GM19238 (cell line): ENCODE measurements around the gene CFAP44.
A peak's percentile ranks its signal among the peaks of the same experiment; 100 is the strongest.
"Not testable (repeated sequence)": the region's sequence is repeated elsewhere in the genome, so short reads cannot be mapped to it uniquely, and the experiment has no call there.

Source experiments
- DNase-seq: peaks from one replicate; pipeline ENCODE4 v3.0.0; 2011; ENCODE audit warnings: low spot score; ENCODE audit not compliant: insufficient read length

CFAP44 gene, protein sequence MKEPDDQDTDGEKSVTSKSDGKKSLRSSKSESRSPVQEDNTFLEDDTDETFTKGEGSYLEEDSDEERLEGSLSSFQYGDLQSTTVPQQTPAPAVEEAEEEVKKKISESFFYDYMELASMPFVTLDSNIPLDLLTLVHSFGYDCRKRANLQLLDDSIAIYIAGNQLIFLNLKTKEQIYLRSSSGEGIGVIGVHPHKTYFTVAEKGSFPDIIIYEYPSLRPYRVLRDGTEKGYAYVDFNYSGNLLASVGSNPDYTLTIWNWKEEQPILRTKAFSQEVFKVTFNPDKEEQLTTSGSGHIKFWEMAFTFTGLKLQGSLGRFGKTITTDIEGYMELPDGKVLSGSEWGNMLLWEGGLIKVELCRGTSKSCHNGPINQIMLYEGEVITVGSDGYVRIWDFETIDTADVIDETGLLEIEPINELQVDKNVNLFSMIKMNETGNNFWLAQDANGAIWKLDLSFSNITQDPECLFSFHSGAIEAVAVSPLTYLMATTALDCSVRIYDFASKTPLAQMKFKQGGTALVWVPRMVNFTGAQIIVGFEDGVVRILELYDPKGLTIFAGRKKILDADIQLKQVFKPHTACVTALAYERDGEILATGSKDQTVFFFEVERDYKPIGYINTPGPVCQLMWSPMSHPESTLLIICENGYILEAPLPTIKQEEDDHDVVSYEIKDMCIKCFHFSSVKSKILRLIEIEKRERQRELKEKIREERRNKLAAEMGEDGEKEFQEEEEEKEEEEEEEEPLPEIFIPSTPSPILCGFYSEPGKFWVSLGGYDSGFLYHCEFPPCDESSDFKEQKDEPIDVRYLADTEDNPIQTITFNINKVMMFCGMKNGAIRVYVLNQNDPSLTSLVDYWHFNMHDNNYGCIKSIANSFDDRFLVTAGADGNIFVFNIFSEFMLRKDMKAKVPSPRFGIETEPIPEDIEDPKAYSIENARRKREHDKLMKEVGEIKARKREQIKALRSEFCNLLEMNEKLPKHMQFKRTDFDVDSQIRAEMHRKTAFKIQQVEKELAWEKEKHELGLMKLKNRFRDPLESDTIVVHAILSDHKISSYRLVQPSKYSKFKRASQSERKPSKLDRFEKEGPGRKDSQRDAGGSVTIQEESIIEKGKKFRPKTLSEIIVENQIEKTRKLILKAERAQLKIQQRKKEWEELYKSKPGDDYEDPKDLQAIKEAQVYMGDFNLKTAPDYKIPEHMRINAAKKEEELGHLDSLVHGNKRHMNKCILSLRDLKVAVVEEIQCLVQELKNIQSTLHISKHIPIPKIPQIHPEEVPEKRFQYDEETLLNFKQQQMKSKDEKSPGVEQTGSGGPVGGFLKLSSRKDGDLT (N-terminal part only)

DNA sequence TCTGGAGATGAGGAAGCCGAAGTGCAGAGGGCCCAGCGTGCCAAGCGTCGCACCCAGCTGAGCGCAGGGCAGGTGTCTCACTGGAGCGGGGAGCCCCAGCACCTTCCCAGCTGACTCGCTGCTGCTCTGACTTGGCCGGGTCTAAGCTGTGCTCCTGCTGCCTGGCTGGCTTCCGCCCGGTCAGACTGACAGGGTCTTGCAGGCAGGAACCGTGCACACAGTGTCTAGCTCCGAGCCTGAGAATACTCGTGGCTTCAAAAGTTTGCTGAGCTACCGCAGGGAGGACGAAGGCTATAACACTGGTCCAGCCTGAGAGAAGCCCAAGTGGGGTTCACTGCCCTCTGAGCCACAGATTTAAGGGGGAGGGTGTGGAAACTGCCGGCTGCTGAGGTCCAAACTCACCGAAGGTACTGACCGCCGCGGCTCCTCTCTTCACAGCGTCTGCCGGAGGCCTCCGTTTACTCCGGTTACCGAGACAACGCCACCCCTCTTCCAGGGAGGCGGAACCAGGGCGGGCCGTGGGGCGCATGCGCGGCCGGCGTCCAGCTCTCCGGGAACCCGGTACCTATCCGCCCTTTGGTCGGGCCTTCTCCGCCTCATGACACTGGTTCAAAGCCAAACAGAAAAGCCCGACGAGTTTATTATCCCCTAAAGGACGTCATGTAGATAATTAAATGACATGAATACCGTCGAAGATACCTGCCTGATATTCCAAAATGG, at the start of gene CFAP44:
Gene CFAP44, minus strand, starts transcription at position 443 of the 720 bp plus-strand sequence. CDS start 7,829 bp downstream, outside the sequence.
- peak; percentile 18 for DNase-seq

DNA sequence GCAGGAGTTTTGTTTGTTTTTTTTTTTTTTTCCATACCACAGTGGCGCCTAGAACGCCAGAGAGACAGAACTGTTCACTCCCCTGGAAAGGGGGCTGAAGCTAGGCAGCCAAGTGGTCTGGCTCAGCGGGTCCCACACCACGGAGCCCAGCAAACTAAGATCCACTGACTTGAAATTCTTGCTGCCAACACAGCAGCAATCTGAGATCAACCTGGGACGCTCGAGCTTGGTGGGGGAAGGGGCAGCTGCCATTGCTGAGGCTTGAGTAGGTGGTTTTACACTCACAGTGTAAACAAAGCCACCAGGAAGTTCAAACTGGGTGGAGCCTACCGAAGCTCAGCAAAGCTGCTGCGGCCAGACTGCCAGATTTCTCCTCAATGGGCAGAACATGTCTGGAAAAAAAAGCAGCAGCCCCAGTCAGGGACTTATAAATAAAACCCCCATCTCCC, 43.9 kb upstream of the CFAP44 start:
- DNase-seq: no peak

DNA sequence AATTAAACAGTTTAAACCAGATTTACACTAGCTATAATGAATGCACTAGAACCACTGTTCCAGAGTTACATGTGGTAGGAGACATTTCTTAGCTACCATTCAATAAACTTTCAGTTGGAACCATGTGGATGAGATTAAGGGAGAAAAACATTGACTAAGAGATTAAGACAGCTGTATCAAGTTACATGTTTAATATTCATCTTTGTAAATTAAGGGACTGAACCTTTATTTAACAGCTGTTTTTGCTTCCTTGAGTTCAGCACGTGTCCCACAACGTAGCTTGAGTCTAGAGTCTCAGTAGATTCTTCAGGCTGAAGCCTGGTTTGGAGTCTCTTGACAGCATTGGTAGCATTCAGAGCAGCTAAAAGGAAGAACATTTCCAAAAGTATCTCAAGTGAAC, 27.2 kb upstream of the CFAP44 start:
- no peak for DNase-seq

DNA sequence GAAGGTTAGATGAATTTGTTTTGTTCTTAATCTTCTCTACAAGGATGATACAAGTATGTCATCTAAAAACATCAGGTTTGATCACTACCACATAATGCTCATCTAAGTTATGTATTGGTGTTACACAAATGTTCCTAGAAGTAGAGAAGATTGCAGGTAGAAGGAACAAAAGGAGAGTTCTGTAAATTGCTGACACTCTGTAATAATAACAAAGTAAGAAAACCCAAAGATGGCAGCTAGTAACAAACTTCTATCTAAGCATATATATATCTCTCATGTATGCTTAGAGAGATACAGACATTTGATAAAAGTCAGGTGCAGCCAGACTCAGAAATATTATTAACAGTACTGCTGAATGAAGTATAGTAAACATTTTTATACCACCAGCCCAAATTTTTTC, 20.2 kb upstream of the CFAP44 start:
- DNase-seq: no peak

DNA sequence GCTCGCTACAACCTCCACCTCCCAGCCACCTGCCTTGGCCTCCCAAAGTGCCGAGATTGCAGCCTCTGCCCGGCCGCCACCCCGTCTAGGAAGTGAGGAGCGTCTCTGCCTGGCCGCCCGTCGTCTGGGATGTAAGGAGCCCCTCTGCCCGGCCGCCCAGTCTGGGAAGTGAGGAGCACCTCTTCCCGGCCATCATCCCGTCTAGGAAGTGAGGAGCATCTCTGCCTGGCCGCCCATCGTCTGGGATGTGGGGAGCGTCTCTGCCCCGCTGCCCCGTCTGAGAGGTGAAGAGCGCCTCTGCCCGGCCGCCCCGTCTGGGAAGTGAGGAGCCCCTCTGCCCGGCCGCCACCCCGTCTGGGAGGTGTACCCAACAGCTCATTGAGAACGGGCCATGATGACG, 17.3 kb upstream of the CFAP44 start:
- DNase-seq: not testable (repeated sequence)

DNA sequence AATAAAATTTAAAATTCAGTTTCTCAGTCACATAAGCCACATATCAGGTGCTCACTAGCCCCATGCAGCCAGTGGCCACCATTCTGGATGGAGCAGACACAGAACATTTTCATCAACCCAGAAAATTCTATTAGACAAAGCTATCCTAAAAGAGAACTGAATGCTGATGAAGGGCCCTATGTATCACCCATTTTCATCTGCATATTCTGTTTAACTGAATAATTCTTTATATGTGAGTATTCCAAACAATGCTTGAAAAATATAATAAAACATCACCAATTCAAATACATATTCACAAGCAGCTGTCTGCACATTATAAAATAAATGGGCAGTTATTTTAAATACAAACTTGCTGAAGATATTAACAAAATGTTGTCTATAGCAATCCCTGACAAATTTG, 14.2 kb upstream of the CFAP44 start:
- DNase-seq: no peak

DNA sequence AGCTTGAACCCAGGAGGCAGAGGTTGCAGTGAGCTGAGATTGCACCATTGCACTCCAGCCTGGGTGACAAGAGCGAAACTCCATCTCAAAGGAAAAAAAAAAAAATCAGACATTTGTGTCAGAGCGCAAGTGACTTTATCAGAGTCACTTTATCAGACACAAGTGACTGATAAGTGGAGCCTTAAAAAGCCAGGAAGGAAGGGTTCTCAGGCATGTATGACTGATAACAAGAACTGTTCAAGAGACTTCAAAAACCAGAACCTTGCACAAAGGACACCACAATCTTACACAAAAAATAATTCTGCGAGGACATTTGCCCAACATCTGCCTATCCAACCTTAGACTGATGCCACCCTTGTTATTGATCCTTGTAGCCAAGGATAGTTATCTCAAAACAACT, 13.3 kb upstream of the CFAP44 start:
- DNase-seq: no peak

DNA sequence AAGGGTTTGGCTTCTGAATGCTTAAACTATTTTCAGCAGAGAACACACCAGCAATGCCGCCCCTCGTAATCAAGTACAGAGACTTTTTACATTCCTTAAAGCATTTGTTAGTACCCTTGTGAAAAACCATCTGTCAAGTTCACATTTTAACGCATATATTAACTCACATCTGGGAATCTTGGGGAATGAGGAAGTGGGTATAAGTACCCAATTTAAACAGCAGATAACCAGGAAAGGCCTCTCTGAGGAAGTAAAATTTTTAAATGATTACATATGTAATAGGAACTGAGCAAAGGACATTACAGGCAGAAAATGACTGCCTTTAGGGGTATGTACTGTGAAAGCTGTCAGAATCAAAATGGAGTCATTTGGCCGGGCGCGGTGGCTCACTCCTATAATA, 12.8 kb upstream of the CFAP44 start:
- DNase-seq: no peak

DNA sequence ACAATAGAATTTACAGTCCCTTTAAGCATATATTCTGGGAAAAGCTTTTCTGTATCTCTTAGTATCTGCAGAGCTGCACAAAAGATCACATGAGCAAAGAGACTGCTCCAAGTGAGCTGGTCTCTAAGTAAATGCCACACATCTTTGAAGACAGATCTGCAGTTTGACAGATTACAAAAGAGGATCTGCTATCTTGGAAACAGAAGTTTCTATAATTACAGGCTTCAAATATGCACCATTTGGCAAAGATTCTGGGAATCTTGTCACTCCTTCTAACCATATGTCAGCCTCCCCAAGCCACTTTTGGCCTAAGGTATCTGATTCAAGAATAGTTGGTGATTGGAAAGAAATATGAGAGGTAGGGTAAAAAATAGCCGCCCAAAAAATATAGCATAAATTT, 9.6 kb upstream of the CFAP44 start:
- no peak for DNase-seq

DNA sequence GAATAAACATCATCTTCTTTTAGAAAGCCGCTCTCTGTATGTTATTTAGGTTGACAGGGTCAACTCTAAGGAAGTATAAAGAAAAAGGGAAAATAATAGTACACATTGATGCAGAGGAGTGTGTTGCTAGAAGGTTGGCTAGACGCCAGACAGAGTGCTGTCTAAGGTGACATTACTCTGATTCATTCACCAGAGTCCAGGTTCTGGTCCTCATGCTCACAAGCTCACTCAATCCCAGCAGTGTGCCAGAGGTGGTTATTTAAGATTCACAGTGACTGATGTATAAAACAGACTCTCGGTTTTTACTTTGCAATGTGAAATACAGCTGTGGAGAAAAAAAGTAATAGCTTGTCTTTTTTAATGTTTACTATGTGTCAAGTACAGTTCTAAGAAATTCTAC, 1.7 kb downstream of the CFAP44 start:
- DNase-seq: no peak

DNA sequence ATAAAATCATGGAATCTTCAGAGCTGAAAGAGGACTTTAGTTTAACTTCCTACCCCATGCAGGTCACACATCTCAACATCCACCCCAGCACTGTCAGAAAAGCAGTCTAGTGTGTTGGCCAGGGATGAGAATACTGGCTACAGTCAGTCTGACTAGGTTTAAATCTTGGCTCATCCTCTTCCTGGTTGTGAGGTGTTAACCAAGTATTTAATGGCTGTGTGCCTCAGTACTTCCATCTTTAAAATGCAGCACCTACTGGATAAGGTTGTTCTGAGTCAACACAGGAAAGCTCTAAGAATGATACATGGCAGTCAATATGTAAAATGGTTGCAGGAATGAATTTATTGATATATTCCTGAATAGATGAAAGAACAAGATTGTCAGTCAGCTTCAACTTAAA, 3.1 kb downstream of the CFAP44 start:
- DNase-seq: no peak

DNA sequence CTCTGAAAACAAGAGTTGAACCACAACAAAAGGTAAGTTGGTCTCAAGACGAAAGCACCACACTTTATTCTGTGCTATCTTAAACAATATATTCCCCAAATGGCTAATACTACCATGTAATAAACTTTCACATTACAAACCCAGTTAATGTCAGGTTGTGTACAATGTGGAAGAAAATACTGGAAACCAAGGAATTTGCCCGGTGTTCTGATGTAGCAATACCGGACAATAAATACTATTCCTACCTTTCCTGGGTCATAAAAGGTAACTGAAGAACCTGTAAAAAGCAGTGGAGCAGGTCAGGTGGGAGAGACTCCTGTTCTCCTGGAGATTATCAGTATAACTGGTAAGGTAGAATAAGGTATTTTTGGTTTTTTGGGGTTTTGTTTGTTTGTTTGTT, 3.9 kb downstream of the CFAP44 start:
- DNase-seq: no peak

DNA sequence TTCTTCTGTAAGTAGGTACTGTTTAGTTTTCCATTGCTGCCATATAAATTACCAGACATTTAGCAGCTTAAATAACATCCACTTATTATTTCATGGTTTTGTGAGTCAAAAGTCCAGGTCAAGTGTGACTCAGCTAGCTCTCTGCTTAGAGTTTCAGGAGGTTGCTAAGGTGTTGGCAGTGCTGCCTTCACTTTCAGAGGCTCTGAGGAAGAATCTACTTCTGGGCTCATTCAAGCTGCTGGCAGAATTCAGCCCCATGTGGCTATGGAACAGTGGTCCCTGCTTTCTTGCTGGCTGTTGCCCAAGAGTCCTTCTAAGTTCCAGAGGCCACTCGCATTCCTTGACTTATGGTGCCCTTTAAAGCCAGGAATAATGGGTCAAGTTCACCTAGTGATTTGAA, 4.5 kb downstream of the CFAP44 start:
- no peak for DNase-seq

DNA sequence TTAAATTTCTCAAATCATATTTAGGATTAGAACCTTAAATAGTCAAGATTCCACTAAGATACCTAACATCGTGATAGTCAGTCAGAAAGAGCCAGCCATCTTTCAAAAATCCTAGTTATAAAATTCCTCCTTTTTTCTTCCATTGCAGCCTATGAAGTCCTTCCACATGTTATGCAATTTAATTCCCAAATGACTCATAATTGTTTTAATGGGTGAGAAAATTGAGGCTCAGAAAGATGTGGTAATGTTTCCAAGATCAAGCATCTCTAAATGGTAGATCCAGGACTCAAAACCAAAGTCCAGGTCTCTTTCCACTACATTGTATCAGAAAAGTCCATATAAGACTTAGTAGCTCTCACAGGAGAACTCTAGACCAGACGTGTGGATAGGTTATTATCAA, 9.5 kb downstream of the CFAP44 start:
- no peak for DNase-seq

DNA sequence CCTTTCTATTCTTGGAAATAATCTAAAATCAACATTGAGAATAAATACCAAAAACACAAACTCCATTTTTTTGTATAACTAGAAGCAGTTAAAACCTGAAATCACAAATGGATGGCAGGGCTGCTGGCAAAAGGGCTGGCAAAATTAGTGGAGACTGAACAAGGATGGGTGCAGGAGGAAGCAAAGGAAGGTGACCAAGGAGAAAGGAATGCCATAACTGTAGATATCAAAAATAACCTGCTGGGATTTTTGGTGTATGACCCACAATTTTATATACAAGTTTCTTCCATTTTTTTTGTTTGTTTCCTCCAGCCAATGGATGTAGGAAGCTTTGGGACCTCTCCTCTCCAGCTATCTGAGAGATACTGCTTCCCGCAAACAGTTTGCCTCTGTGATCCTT, 12.7 kb downstream of the CFAP44 start:
- no peak for DNase-seq

DNA sequence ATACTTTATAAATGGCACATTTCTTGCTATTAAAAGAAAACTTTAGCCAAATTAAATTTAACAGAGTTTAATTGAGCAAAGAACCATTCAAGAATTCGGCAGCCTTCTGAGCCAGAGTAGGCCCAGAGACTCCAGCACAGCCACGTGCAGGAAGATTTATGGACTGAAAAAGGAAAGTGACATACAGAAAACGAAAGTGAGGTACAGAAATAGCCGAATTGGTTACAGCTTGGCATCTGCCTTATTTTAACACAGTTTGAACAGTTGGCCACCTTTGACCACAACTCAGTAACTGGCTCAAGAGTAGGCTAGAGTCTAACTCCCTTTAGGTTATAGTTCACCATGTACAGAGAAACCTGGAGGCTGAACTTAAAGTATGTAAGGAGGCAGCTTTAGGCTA, 17.6 kb downstream of the CFAP44 start:
- DNase-seq: no peak

DNA sequence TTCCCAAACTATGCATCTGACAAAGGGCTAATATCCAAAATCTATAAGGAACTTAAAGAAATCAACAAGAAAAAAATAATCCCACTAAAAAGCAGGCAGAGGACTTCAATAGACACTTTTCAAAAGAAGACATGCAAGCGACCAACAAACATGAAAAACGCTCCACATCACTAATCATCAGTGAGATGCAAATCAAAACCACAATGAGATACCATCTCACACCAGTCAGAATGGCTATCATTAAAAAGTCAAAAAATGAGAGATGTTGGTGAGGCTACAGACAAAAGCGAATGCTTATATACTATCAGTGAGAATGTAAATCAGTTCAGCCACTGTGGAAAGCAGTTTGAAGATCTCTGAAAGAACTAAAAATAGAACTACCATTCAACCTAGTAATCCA, 20.2 kb downstream of the CFAP44 start:
- no peak for DNase-seq

DNA sequence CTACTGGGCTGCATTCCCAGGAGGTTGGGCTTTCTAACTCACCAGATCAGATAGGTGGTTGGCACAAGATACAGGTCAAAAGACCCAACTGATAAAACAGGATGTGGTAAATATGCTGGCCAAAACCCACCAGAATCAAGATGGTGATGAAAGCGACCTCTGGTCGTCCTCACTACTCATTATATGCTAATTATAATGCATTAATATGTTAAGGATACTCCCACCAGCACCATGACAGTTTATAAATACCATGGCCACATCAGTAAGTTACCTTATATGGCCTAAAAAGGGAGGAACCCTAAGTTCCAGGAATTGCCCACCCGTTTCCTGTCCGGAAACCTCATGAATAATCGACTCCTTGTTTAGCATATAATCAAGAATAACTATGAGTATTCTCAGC, 31.6 kb downstream of the CFAP44 start:
- no peak for DNase-seq

DNA sequence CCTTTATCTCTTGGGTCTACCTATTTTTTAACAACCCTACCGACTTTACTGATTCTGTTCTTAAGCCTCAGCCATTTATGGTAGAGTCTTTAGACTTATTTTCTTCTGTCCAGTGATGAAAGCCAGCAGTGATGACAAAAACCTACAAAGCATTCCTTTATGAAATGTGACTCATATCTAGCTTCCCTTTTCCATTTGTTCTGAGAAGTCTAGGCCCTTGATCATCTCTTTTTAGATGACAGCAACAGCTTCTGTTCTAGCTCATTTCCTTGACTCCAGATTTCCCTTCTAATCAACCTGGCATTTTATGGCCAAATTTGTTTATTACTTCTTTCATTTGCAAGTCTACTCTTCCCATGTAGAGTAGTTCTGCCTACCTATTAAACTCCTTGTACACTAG, 36.1 kb downstream of the CFAP44 start:
- no peak for DNase-seq

DNA sequence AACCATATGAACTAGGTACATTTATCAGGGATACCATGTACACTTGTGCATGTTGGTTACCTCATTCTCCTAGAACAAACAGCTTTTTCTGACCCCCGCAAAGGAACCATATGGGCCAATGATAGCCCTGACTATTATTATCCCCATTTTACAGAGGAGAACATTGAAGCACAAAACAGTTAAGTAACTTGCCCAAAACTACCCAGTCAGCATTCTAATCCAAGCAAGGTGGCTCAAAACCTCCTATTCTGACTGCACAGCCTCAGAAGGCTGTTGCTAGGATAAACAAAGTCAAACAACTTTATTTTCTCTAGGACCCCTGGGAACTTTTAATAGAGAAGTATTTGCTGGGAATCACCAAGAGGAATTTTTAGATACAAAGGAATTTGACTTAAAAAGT, 36.7 kb downstream of the CFAP44 start:
- no peak for DNase-seq
